Small intestine (tissue), 7 donors: Measurements from ENCODE around the gene FOLR1. TPM values are rescaled to one million over a fixed set of nuclear protein-coding genes. Genes with fewer than 3 reads are reported as not detected.
"Not testable (repeated sequence)": the region's sequence is repeated elsewhere in the genome, so short reads cannot be mapped to it uniquely, and the experiment has no call there.

Experiments used
- DNase-seq, 2 donors: peaks; one replicate each; pipeline versions ENCODE4 v3.0.0 to v3.0.0-alpha.2; 2013
- FAIRE-seq: peaks from 2 replicates; lab custom pipeline; 2012; peaks lifted over from hg19 to GRCh38; lab: Jason Lieb, UNC
- H3K27ac ChIP-seq, 3 donors: one replicate each; pipeline ENCODE4 v1.5.1; 2013; ENCODE audit warnings: low read length in 2 of 3, mild to moderate bottlenecking in 2 of 3, control low read depth in 1 of 3, inconsistent platforms in 1 of 3, low read depth in 1 of 3, moderate library complexity in 1 of 3
- H3K27me3 ChIP-seq, 3 donors: one replicate each; pipeline ENCODE4 v1.6.1; 2013; ENCODE audit warnings: low read length in 3 of 3, inconsistent platforms in 1 of 3; ENCODE audit not compliant: control insufficient read depth in 3 of 3, insufficient read depth in 3 of 3
- H3K36me3 ChIP-seq, 3 donors: one replicate each; pipeline ENCODE4 v1.6.1; 2013; ENCODE audit warnings: low read length in 3 of 3, inconsistent platforms in 1 of 3, low read depth in 1 of 3, mild to moderate bottlenecking in 1 of 3, moderate library complexity in 1 of 3; ENCODE audit not compliant: control insufficient read depth in 3 of 3, insufficient read depth in 2 of 3
- H3K4me1 ChIP-seq, 3 donors: one replicate each; pipeline ENCODE4 v1.6.1; 2013; ENCODE audit warnings: low read length in 2 of 3, inconsistent platforms in 1 of 3, low read depth in 1 of 3, mild to moderate bottlenecking in 1 of 3, moderate library complexity in 1 of 3; ENCODE audit not compliant: control insufficient read depth in 3 of 3, insufficient read depth in 2 of 3
- H3K4me3 ChIP-seq, 3 donors: one replicate each; pipeline ENCODE4 v1.5.1; 2013; ENCODE audit warnings: low read length in 3 of 3, control low read depth in 1 of 3, inconsistent platforms in 1 of 3, low read depth in 1 of 3, mild to moderate bottlenecking in 1 of 3, moderate library complexity in 1 of 3
- H3K9me3 ChIP-seq, 2 donors: one replicate each; pipeline ENCODE4 v1.6.1; 2013; ENCODE audit warnings: low read depth in 1 of 2, low read length in 1 of 2; ENCODE audit not compliant: control insufficient read depth in 2 of 2, insufficient read depth in 1 of 2
- WGBS, 3 donors: extraction: QIAGEN DNeasy Blood & Tissue Kit; methylation state at CpG; one replicate each; pipeline ENCODE4 v1.1.7; 2013; 5-methylcytosine and 5-hydroxymethylcytosine counted together
- polyA plus RNA-seq, 4 donors: library from polyadenylated mRNA; stranded (reverse) in 3 of 4; unstranded in 1 of 4; fragments of 200-250 nt in 3 of 4; fragments of 120-200 nt in 1 of 4; gene quantifications; one replicate each; pipeline versions ENCODE4 v1.2.1 to v1.2.3, GENCODE V29; 2013
- donor health status: healthy with polysubstance abuse.
- donor health status: control.
- donor health status: control.
- donor health status: Bipolar disorder and iron deficiency.
- donor health status: healthy.

FOLR1 gene
- polyA plus RNA-seq, 4 donors: 0.19 to 2.5 TPM; not detected in 2

DNA sequence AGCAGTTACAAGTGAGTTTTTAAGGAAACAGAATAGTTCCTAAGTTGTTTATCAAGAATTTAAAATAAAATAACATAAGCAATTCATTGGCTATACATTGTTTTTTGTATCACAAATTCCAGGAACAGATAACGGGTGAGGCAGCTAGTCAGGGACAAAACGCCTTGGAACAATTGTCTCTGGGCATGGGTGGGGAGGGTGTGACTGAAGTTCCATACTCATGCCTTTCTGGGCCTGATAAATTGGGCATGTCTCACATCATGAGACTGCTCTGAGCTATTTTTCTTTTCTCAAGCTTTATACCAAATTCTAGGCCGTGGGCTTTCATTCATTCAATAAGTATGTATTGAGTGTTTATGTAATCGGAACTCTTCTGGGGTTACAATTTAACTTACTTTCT is 34.8 kb upstream of the FOLR1 start:
- H3K4me1 ChIP-seq: no peaks in the 10 kb centered on the region
- H3K9me3 ChIP-seq: no peaks in the 10 kb centered on the region
- DNase-seq (no peak), FAIRE-seq (no peak)
- no peaks in the 10 kb centered on the region for H3K36me3 ChIP-seq
- no peak overlapping the region for H3K4me3 ChIP-seq
- no peak overlapping the region for H3K27ac ChIP-seq
- H3K27me3 ChIP-seq: peaks cover 0 to 3% (median 0%) of the 10 kb centered on the region in 3 donors
- 62 to 79% (median 74%) methylated on average over 4 of the region's 4 CpGs for WGBS, 3 donors

DNA sequence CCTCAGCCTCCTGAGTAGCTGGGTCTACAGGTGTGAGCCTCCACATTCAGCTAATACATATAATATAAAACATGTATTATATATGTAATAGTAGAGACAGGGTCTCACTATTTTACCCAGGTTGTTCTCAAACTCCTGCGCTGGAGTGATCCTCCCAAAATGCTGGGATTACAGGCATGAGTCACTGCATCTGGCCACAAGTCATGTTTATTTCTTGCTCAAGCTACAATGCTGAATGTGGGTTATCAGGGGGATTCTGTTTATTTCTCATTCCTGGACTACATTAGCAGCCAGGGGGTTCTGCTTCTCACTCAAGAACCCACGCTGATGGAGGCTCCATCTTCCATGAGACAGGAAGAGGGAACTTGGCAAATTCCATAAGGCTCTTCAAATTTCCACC is 31.6 kb upstream of the FOLR1 start:
- H3K4me3 ChIP-seq: no peak overlapping the region
- peaks cover 0 to 2% (median 0%) of the 10 kb centered on the region in 3 donors for H3K27me3 ChIP-seq
- DNase-seq (no peak), FAIRE-seq (no peak)
- no peak overlapping the region for H3K27ac ChIP-seq
- H3K36me3 ChIP-seq: no peaks in the 10 kb centered on the region
- WGBS, 3 donors: 65 to 86% (median 74%) methylated on average over 2 of the region's 2 CpGs
- H3K4me1 ChIP-seq: peaks cover 0 to 3% (median 0%) of the 10 kb centered on the region in 3 donors
- H3K9me3 ChIP-seq: no peaks in the 10 kb centered on the region

DNA sequence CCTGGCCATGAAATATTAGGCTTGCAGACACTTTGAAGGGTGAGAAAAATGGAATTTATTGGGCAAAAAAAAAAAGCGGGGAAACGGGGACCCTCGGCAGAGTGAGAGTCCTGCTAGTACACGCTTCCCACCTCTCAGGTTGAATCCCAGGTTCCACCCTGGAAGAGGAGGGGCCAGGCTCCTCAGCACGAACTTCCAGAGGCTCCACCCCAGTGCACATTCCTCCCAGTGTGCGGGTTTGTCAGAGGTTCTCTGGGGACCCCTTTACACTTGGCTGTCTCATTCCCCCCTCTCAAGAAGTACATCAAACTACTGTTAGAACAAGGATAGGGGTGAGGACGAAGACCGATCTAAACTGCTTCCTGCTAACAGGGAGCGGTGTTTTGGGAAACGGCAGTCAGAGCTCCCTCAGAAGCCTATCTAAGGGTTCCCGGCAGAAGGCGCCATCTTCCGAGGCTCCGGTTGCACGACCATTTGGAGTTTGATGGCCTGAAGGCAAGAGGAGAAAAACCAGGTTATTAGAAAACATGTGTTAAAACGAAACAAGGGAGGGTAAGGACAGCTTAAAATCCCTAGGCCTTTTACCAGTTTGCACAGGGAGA is 28.9 kb upstream of the FOLR1 start:
- Histone ChIP-seq H3K4me3 (no peak overlapping the region), H3K27me3 (no peaks in the 10 kb centered on the region), H3K36me3 (no peaks in the 10 kb centered on the region), H3K9me3 (no peaks in the 10 kb centered on the region), H3K4me1 (peaks cover 0 to 3% (median 0%) of the 10 kb centered on the region in 3 donors), H3K27ac (no peak overlapping the region)
- DNase-seq (no peak), FAIRE-seq (no peak)
- WGBS, 3 donors: 82 to 87% (median 85%) methylated on average over 16 of the region's 16 CpGs

DNA sequence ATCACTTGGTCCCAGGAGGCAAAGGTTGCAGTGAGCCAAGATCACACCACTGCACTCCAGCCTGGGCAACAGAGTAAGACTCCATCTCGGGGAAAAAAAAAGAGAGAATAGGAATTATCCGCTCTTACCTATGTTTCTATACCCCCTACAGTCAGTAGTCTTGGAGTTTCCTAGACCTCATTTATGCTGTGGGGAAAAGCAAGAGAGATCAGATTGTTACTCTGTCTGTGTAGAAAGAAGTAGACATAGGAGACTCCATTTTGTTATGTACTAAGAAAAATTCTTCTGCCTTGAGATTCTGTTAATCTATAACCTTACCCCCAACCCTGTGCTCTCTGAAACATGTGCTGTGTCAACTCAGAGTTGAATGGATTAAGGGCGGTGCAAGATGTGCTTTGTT is 27.8 kb upstream of the FOLR1 start:
- H3K27me3 ChIP-seq, H3K4me3 ChIP-seq, H3K27ac ChIP-seq, DNase-seq, H3K36me3 ChIP-seq, H3K9me3 ChIP-seq, FAIRE-seq: not testable (repeated sequence)
- WGBS, 3 donors: 69 to 98% (median 90%) methylated on average over 2 of the region's 3 CpGs
- H3K4me1 ChIP-seq: peaks cover 0 to 11% (median 0%) of the 10 kb centered on the region in 3 donors

DNA sequence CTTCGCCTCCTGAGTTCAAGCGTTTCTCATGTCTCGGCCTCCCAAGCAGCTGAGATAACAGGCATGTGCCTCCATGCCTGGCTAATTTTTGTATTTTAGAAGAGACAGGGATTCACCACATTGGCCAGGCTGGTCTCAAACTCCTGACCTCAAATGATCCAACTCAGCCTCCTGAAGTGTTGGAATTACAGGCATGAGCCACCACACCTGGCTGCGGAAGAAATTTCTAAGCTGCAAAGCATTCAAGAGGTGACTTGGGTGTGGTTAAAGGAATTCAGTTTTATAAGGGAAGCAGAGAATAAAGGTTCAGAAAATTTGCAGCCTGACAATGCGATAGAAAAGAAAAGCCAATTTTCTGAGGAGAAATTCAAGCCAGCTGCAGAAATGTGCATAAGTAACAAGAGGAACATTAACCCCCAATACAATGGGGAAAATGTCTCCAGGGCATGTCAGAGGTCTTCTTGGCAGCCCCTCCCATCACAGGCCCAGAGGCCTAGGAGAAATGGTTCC is 22.8 kb upstream of the FOLR1 start:
- H3K4me3 ChIP-seq, FAIRE-seq, H3K27me3 ChIP-seq, H3K36me3 ChIP-seq, H3K9me3 ChIP-seq: not testable (repeated sequence)
- Histone ChIP-seq H3K27ac (peak overlapping the region in 1 of 3 donors; percentile 57), H3K4me1 (peaks cover 0 to 26% (median 0%) of the 10 kb centered on the region in 3 donors)
- peak in 1 of 2 donors; percentile 17 for DNase-seq
- 91 to 96% (median 94%) methylated on average over 5 of the region's 5 CpGs for WGBS, 3 donors

DNA sequence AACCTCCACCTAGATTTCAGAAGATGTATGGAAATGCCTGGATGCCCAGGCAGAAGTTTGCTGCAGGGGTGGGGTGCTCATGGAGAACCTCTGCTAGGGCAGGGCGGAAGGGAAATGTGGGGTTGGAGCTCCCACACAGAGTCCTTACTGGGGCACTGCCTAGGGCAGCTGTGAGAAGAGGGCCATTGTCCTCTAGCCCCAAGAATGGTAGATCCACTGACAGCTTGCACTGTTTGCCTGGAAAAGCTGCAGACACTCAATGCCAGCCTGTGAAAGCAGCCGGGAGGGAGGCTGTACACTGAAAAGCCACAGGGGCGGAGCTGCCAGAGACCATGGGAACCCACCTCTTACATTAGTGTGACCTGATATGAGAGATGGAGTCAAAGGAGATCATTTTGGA is 22.2 kb upstream of the FOLR1 start:
- H3K9me3 ChIP-seq, DNase-seq, FAIRE-seq, H3K27me3 ChIP-seq, H3K4me3 ChIP-seq, H3K36me3 ChIP-seq: not testable (repeated sequence)
- H3K27ac ChIP-seq: peak overlapping the region in 1 of 3 donors; percentile 57
- WGBS, 3 donors: 76 to 84% (median 79%) methylated on average over 3 of the region's 3 CpGs
- H3K4me1 ChIP-seq: peaks cover 0 to 31% (median 0%) of the 10 kb centered on the region in 3 donors

DNA sequence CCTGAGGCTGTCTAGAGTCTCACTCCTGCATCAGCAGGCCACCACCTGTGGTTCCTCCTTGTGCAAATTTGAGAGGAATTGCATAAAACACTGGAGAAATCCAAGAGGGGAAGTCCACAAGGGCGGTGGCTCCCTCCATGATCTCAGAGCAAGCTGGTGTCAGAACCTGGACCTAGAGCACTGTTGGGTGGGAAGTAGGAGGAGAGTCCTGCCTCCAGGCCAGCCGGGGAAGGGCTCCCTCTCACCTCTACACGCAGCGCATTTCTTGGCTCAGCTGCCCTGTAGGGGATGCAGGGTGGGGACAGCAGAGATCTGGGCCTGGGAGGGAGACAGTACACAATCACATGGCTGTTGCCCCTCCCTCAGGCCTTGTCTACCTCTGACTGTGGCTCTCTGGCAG is 19.9 kb upstream of the FOLR1 start:
- 83% methylated on average over 4 of the region's 4 CpGs for WGBS, 3 donors
- peaks cover 0 to 36% (median 1%) of the 10 kb centered on the region in 3 donors for H3K4me1 ChIP-seq
- not testable (repeated sequence) for DNase-seq, H3K27ac ChIP-seq, FAIRE-seq, H3K27me3 ChIP-seq, H3K4me3 ChIP-seq, H3K36me3 ChIP-seq, H3K9me3 ChIP-seq

DNA sequence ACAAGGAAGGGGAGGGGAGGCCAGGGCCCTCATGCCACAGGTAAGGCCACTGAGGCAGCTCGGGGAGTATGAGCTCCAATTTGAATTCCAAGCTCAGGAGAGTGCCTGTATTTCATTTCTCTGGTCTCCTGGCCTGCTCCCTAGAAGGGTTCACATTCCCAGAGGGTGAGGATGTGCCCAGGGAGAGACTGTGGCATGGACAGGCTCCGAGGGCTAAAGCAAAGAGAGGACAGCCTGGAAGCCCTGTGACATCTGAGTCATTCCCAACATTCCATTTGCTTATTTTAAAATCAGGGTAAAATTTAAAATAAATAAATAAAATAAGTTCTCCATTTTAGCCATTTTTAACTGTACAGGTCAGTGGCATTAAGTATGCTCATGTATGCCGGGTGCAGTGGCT is 18.6 kb upstream of the FOLR1 start:
- 88 to 90% (median 88%) methylated on average over 3 of the region's 3 CpGs for WGBS, 3 donors
- FAIRE-seq: no peak

More for the DNA sequence above, 18.6 kb upstream of the FOLR1 start:
- no peaks in the 10 kb centered on the region for H3K36me3 ChIP-seq
- H3K9me3 ChIP-seq: no peaks in the 10 kb centered on the region
- peaks cover 0 to 49% (median 1%) of the 10 kb centered on the region in 3 donors for H3K4me1 ChIP-seq
- H3K4me3 ChIP-seq: no peak overlapping the region
- DNase-seq: no peak
- no peaks in the 10 kb centered on the region for H3K27me3 ChIP-seq
- peak overlapping the region in 1 of 3 donors; percentile 21 for H3K27ac ChIP-seq
